Suprapubic skin (tissue), 4 donors: ENCODE measurements around the gene PWWP2A.

Experiments used
- EP300 ChIP-seq: sonication (generic); formaldehyde crosslinking; IDR thresholded peaks from one replicate; pipeline ENCODE4 v1.6.1; 2017; ENCODE audit warnings: antibody characterized with exemption
- POLR2A ChIP-seq, 2 donors: fragments of 450-650 bp; IDR thresholded peaks; one replicate each; pipeline ENCODE4 v1.6.1; 2017; ENCODE audit warnings: antibody characterized with exemption in 2 of 2, mild to moderate bottlenecking in 2 of 2, moderate library complexity in 2 of 2
- POLR2AphosphoS5 ChIP-seq, 3 donors: sonication (generic); formaldehyde crosslinking; IDR thresholded peaks; one replicate each; pipeline ENCODE4 v1.6.1; 2017; ENCODE audit warnings: antibody characterized with exemption in 3 of 3
- TF ChIP-seq, protein P1 (sequence below), 2 donors: fragments of 200-600 bp in 1 of 2; fragments of 450-650 bp in 1 of 2; sonication (generic) in 1 of 2; IDR thresholded peaks; one replicate each; pipeline ENCODE4 v1.5.1; 2016 to 2019; ENCODE audit warnings: antibody characterized with exemption in 2 of 2, mild to moderate bottlenecking in 1 of 2, moderate library complexity in 1 of 2

DNA sequence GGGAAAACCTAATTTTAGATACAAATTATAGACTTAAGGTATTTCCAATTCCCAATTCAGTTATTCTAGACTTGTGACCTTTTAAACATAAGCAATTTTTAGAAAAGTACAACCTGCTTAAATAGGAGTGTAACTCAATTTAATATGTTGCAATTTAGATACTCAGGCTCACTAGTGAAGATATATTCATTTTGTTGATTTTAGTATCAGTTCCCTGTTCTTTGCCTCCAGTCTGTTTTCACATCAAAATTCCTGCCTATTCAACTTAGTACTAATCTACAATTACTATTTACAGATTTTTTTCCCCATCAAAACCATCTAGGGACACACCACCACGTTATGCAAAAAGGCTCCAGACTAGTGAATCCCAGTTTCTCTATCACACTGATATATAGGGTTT, 30.4 kb downstream of the PWWP2A start:
- TF ChIP-seq, protein P1, sequence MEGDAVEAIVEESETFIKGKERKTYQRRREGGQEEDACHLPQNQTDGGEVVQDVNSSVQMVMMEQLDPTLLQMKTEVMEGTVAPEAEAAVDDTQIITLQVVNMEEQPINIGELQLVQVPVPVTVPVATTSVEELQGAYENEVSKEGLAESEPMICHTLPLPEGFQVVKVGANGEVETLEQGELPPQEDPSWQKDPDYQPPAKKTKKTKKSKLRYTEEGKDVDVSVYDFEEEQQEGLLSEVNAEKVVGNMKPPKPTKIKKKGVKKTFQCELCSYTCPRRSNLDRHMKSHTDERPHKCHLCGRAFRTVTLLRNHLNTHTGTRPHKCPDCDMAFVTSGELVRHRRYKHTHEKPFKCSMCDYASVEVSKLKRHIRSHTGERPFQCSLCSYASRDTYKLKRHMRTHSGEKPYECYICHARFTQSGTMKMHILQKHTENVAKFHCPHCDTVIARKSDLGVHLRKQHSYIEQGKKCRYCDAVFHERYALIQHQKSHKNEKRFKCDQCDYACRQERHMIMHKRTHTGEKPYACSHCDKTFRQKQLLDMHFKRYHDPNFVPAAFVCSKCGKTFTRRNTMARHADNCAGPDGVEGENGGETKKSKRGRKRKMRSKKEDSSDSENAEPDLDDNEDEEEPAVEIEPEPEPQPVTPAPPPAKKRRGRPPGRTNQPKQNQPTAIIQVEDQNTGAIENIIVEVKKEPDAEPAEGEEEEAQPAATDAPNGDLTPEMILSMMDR (IDR thresholded peaks at IDR 0.05) = no peak
- TF ChIP-seq EP300 (no peak), POLR2A (IDR thresholded peaks at IDR 0.05) (no peak), POLR2AphosphoS5 (IDR thresholded peaks at IDR 0.05) (no peak)
